Vein endothelial cell (primary cell): ENCODE measurements around the gene LAMB2. TPM values are rescaled to one million over a fixed set of nuclear protein-coding genes. Genes with fewer than 3 reads are reported as not detected.

Source experiments
- small RNA-seq: library from RNA; depleted of rRNA; stranded (forward); fragments of <200 nt; gene quantifications from one replicate; pipeline ENCODE3, GENCODE V24; 2012
- total RNA-seq: library from RNA; depleted of rRNA; stranded (reverse); fragments of >200 nt; gene quantifications from 2 replicates; pipeline ENCODE4 v1.2.3, GENCODE V29; 2012

LAMB2 gene
- 255 and 353 TPM in 2 replicates for total RNA-seq

DNA sequence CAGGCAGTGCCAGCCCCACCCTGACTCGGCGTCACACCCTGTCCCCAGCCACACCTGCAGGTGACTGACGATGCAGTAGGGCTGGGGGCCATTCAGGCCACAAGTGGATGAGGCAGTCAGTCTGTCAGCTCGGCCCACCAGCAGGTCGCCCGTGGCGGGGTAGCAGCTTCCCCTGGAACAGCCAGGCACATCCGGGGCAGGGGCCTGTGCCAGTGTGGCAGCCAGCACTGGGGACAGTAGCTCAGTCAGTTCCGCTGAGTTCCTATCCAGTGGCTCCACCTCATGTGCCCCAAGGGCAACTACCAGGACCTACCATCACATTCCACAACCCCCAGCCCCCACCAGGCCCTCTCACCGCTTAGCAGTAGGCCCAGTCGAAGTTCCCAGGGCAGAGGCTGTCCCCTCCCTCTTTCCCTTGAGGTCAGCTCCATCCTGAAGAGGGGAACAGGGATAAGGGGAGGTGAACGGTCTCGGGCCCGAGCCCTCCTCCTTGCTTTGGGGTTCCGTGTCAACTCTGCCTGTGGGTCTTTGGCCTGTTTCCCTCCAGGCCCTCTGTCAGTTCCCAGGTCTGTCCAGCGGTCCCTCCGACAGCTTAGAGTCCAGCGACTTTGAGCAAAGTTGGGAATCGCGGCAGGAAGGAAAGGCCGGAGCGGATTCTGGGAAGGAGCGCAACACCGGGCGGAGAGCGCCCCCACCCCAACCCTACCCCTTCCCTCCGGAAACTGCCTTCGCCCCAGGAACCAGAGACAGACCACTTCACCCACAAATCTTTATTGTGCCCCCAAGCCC lies at the start of gene LAMB2:
Gene LAMB2 (minus strand): TSS at position 614 of the 789 bp plus-strand sequence. CDS start 183 bp downstream, at position 431.

DNA sequence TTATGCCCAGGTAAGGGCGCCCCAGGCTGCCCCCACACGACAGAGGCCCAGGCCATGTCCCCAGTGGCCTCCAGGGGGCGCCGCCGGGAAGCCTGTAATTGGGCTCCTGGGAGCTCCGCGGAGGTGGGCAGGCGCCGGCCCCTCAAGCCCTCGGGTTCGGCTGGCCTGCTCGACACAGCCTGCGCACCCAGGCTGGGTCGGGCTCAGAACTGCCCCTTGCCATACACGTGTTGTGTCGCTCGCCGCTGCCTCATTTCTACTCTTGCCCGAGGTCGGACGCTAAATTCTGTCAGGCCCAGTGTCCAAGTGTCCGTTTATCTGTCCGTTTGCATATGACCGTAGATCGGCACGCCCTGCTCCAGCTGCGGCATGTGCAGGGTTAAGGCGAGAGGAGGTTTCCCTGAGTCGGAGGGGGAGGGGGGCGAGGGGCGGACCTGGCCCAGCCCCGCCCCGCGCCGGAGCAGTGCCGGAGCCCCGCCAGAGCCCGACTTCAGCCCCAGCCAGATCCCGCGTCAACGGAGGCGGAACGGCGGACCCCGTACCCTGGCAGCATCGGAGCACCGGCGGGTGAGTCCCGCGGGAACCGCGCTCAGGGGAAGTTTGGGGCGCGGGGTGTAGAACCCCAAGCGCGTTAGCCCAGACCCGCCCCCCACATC lies 38.4 kb upstream of the LAMB2 start, which contains the start of gene KLHDC8B:
Gene KLHDC8B (plus strand): TSS at position 480 of the 656 bp plus-strand sequence. CDS start 1,172 bp downstream, outside the sequence.

DNA sequence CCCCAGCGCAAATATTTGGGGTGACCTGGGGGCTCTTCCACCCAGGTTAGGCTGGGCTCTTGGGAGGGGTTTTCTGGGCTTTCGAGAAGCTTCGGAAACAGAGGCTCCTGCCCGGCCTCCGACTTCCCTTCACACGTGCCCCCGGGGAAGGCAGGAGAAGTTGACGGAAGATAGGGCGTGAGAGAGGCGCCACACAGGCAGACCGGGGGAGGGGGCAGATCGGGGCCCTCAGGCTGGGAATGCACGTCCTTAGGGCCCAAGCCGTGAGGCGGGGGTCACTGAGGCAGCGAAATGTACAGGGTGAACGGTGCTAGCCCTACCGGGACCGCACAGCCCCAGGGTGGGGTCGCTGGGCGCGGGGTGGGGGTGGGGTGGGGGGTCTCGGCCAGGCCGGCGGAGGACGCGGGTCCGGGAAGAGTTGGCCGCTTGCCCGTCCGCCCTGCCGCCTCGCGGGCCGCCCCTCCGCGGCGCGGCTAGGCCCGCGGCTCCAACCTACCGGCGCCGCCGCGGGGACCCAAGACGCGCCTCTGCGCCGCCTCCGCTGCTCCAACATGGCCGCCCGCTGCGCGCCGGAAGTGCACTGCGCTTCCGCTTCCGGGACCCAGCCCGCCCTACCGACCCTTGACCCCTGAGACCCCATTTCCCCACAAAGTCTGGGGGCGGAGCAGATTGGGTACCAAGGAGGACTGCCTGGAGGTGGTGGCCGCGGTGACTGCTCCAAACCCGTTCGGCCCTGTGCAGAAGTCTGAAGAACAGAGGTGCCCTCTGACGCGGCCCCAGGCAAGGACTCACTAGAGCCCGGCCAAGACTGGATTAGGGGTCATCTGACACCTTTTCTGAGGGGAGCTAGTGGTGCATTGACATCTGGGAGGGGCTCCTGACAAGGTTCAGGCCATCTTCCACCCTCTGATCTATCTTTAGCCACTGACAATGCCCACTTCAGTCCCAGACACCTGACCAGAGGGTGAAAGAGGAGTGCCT lies 33.2 kb upstream of the LAMB2 start, which contains the start of gene CCDC71:
Gene CCDC71 (minus strand): TSS at position 561 of the 981 bp plus-strand sequence. CDS start 2,123 bp downstream, outside the sequence.

DNA sequence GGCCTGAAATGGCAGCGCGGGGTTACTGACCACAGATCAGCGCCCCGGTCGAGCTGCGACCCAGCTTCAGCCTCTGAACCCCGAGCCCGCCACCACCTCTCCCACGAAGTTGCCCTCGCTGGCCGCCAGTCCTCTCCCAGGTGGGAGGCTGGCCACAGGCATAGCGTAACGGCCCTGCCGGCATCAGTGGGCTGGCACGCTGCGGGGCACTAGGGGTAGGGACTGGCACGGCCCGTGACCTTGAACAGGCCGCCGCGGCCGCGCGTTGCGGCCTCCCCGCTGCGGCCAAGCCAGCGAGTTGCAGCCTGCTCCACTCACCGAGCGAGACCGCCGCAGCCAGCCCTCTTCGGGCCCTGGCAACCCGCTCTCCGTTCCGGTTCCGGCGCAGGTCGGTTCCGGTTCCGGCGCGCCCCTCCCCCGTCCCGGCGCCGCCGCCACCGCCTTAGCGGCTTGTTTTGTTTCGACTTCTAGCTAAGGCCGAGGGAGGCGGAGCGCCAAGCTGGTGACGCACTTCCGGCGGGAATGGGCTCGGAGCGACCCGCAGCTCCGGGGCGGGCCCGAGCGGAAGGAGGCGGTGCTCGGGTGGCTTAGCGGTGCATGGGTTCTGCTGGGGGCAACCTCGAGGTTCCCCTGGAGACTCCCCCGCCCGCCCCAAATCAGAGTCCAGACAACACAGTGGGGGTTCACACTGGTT lies 12.3 kb downstream of the LAMB2 start, which contains the start of gene USP19:
Gene USP19 (minus strand): TSS at position 386 of the 694 bp plus-strand sequence. CDS start 1,678 bp downstream, outside the sequence.

DNA sequence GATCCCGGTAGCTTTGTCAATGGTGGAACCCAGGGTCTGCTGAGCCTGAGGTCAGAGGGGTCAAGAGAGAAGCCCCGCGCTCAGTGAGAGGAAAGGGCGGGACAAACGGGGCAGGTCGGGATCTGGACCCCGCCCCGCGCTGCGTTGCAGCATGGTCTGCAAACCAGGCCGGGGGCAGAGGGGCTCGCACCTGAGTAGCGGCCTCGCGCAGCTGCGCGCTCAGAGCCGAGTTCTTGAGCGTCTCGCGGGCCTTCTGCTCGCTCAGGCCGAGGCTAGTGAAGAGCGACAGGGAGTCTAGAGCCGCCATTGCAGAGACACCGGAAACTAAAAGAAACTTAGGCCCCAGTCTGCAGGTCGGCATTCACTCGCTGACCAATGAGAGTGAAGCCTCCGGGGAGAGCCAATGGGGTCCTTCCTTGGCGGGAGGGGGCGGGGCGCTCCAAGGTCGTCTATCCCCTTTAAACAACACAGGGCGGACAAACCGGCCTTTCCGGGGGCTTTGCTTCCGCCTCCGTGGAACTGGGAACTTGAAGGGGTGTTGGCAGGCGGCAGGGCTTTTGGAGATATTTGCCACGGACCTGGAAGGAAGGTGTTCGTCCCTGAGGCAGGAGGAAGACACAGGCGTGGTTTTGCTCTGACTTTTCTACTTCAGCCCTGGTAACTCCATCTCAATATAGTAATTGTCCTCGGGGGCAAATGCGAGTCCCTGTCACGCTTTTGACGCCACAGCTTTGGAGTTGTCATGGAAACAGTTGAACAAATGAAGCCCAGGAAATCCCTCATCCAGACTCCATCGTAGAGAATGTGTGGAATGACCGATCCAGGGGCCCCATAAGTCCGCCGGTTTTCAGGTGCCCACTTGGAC lies 28.2 kb downstream of the LAMB2 start, which contains the start of gene QARS1:
Gene QARS1 (minus strand): TSS at position 331 of the 865 bp plus-strand sequence. CDS start 24 bp downstream, at position 307.

DNA sequence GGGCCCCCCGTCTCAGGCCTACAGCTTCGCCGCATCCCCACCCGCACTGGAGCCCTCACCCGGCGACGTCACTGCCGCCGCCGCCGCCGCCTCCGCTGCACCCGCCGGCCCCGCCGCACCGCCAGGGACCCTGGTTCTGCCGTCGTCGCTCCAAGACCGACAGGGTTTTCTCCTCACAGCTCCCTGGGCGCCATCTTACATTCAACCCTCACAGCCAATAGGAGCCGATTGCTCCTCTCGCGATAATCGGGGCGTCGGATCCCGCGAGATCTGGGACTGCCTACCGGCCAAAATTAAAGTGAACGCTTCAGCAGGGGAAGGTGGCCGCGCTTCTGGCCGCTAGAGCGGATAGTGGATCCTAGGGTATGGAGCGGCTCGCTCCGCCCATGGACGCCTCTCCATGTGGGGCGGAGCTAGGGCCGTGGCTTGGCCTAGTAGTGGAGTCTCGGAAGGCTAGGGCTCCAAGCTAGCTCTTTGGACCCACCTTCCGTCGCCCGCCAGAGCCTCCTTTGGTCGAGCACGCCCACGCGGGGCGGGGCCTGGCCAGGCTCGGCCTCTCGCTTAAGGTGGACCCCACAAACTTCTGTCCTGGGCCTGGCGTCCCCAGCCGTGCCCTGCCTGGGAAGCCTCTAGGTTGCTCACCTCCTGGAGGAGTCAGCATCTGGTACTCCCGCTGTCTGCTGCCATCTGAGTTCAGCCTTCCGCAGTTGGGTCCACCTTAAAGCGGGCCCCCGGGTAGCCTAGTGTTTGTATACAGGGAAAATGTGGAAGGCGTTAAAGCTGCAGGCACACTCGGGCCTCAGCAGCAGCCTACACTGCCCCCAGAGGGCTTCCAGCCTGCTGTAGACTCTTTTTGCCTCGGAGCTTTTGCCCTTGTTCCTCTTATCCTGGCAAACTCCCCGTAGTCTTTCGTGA lies 38.7 kb downstream of the LAMB2 start, which contains the start of gene QRICH1:
Gene QRICH1 (minus strand): TSS at position 219 of the 915 bp plus-strand sequence. CDS start 17,054 bp downstream, outside the sequence.

Small RNA genes within 50 kb of the gene (small RNA-seq; reads per million reads assigned to genes)
- gene RN7SL182P = not detected

Other genes starting within 250 kb of the LAMB2 start
- gene SLC25A20, start 234.2 kb downstream of the LAMB2 start, total RNA-seq = 14.4 and 15.2 TPM in 2 replicates
- gene ARIH2, start 214.2 kb downstream of the LAMB2 start, total RNA-seq = 70.8 and 74.8 TPM in 2 replicates
- 9.9 and 16.7 TPM in 2 replicates for gene P4HTM, start 142.8 kb downstream of the LAMB2 start, total RNA-seq
- 91.5 and 96.8 TPM in 2 replicates for gene WDR6, start 125.7 kb downstream of the LAMB2 start, total RNA-seq
- gene DALRD3, start 114.5 kb downstream of the LAMB2 start, total RNA-seq = 36.5 and 43.1 TPM in 2 replicates
- gene NDUFAF3, start 110.9 kb downstream of the LAMB2 start, total RNA-seq = 35.7 and 57.2 TPM in 2 replicates
- gene IMPDH2, start 103.7 kb downstream of the LAMB2 start, total RNA-seq = 292 and 320 TPM in 2 replicates
- gene QRICH1, start 39.0 kb downstream of the LAMB2 start, total RNA-seq = 149 and 274 TPM in 2 replicates
- 374 and 481 TPM in 2 replicates for gene QARS1, start 28.3 kb downstream of the LAMB2 start, total RNA-seq
- gene USP19, start 12.2 kb downstream of the LAMB2 start, total RNA-seq = 29.6 and 30.1 TPM in 2 replicates
- 23.6 and 31.0 TPM in 2 replicates for gene CCDC71, start 33.3 kb upstream of the LAMB2 start, total RNA-seq
- gene KLHDC8B, start 38.5 kb upstream of the LAMB2 start, total RNA-seq = 35.9 and 37.5 TPM in 2 replicates
- gene C3orf62, start 144.2 kb upstream of the LAMB2 start, total RNA-seq = 0.98 and 1.9 TPM in 2 replicates
- 25.2 and 27.6 TPM in 2 replicates for gene USP4, start 207.0 kb upstream of the LAMB2 start, total RNA-seq
- 353 and 398 TPM in 2 replicates for gene GPX1, start 225.3 kb upstream of the LAMB2 start, total RNA-seq